Measurements from ENCODE around the gene PPP2R5A. TPM values are rescaled to one million over a fixed set of nuclear protein-coding genes. Genes with fewer than 3 reads are reported as not detected.
"Not testable (repeated sequence)": the region's sequence is repeated elsewhere in the genome, so short reads cannot be mapped to it uniquely, and the experiment has no call there.

Gene PPP2R5A
- total and polyA plus RNA-seq, 2 of the 8 experiments (the other 6 are each of a cell fraction or from before 2014, with no cell fraction given), result 14.6 to 36.3 TPM

DNA sequence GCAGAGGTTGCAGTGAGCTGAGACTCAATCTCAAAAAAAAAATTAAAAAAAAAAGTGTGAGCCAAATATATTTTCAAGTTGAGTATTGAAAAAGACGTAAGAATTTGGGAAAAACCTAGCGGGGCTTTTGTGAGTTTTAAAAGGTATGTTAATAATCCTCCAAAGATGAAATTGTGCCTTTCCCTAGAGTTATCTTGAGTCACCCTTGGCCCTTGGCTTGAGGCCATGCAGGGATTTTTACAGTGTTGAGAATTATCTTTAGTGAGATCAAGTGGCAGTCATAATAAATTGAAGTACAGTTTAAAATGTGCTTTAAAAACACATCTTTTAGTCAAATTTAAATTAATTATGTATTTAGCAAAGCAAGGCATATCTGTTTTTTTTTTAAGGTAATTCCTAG, 32.7 kb downstream of the PPP2R5A start (continued):
- TF ChIP-seq CTBP2 (IDR thresholded peaks at IDR 0.05; ENCODE audit: borderline replicate concordance, insufficient read depth, insufficient read length, low read length) (no peak), ATF2 (IDR thresholded peaks at IDR 0.05; ENCODE audit: low read length) (no peak)

DNA sequence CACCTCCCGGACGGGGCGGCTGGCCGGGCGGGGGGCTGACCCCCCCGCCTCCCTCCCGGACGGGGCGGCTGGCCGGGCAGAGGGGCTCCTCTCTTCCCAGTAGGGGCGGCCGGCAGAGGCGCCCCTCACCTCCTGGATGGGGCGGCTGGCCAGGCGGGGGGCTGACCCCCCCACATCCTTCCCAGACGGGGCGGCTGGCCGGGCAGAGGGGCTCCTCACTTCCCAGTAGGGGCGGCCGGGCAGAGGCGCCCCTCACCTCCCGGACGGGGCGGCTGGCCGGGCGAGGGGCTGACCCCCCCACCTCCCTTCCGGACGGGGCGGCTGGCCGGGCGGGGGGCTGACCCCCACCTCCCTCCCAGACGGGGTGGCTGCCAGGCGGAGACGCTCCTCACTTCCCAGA, 35.8 kb downstream of the PPP2R5A start:
- H3K9ac ChIP-seq (replicated peaks in 1 of 4; ENCODE audit: extremely low read depth in 1 of 4, low read depth in 3 of 4, low read length in 3 of 4); H3K23me2 ChIP-seq (ENCODE audit: low read depth, low read length); H3K23ac ChIP-seq (ENCODE audit: insufficient read length); FAIRE-seq; H4K20me1 ChIP-seq (replicated peaks in 1 of 2; ENCODE audit: control insufficient read depth in 1 of 2, insufficient read depth in 2 of 2, low read length in 2 of 2); H2BK20ac ChIP-seq (ENCODE audit: low read length); H4K5ac ChIP-seq (ENCODE audit: insufficient read length, low read depth, low read length); POLR2A ChIA-PET (ENCODE audit: partially characterized antibody); H3K4ac ChIP-seq (replicated peaks; ENCODE audit: insufficient read length, low read depth, low read length); H3K9me3 ChIP-seq (ENCODE audit: insufficient read depth in 2 of 2, low read depth in 1 of 2, low read length in 1 of 2); H3K4me2 ChIP-seq (ENCODE audit: insufficient read depth in 1 of 2, low read depth in 2 of 2, low read length in 2 of 2); DNase-seq (ENCODE audit: low read depth in 1 of 2, low spot score in 2 of 2); H2BK12ac ChIP-seq (ENCODE audit: low read depth, low read length); H3K36me3 ChIP-seq (ENCODE audit: control insufficient read depth in 2 of 4, insufficient read depth in 4 of 4, low read length in 3 of 4); H2BK5ac ChIP-seq (ENCODE audit: low read depth, low read length); H3K4me1 ChIP-seq (replicated peaks in 1 of 4; ENCODE audit: control insufficient read depth in 3 of 4, insufficient read depth in 4 of 4, low read length in 3 of 4); H2AFZ ChIP-seq (ENCODE audit: low read length); CTCF ChIA-PET (ENCODE audit: partially characterized antibody); H2BK15ac ChIP-seq (ENCODE audit: low read length); H3K56ac ChIP-seq (replicated peaks; ENCODE audit: insufficient read length, low read depth, low read length); H3K79me1 ChIP-seq (ENCODE audit: low read depth, low read length); H4K8ac ChIP-seq (ENCODE audit: extremely low read depth, insufficient read depth, low read length); H3K4me3 ChIP-seq (ENCODE audit: extremely low read depth in 1 of 4, insufficient read depth in 2 of 4, low read depth in 3 of 4, low read length in 4 of 4); H3K27me3 ChIP-seq (replicated peaks in 1 of 4; ENCODE audit: control insufficient read depth in 3 of 4, extremely low read depth in 1 of 4, insufficient read depth in 3 of 4, low read length in 3 of 4); H4K91ac ChIP-seq (replicated peaks; ENCODE audit: insufficient read length, low read length); H3K27ac ChIP-seq (ENCODE audit: low read depth, low read length); H2AK5ac ChIP-seq (ENCODE audit: low read depth, low read length); H2BK120ac ChIP-seq (replicated peaks; ENCODE audit: low read depth, low read length); H3K14ac ChIP-seq (ENCODE audit: insufficient read length); H3K18ac ChIP-seq (ENCODE audit: extremely low read depth, low read length): not testable (repeated sequence)
- peaks cover 0 to 39% of the 10 kb centered on the region in 2 experiments; a peak in 2 of 4 replicates for H3K79me2 ChIP-seq (ENCODE audit: control insufficient read depth in 1 of 2, insufficient read depth in 2 of 2, low read length in 2 of 2)
- WGBS, 2 experiments (ENCODE audit: extremely low coverage in 1 of 2, insufficient coverage in 1 of 2, insufficient read length in 1 of 2, insufficient replicate concordance in 2 of 2, low coverage in 1 of 2, low lambda C conversion rate in 2 of 2, missing lambda C conversion rate in 1 of 2), result no CpG with 5 or more reads among the region's 34 CpGs
